H1 (cell line): ENCODE measurements around the gene UPF2. TPM values are rescaled to one million over a fixed set of nuclear protein-coding genes. Genes with fewer than 3 reads are reported as not detected.
A peak's percentile ranks its signal among the peaks of the same experiment; 100 is the strongest.

ENCODE experiments used
- CTCF ChIA-PET: fragments of 300-600 bp; sonication (Branson Sonifier 250); formaldehyde crosslinking; loops from one replicate; lab custom pipeline; 2021; ENCODE audit not compliant: partially characterized antibody; lab: Charles Lee
- POLR2A ChIA-PET: fragments of 300-600 bp; sonication (Branson Sonifier 250); formaldehyde crosslinking; loops from one replicate; lab custom pipeline; 2021; ENCODE audit warnings: inconsistent platforms; ENCODE audit not compliant: partially characterized antibody; lab: Charles Lee
- DNase-seq, 2 experiments: peaks; one replicate each; pipeline versions ENCODE4 v3.0.0 to v3.0.0-alpha.2; 2010 to 2022; ENCODE audit warnings: low spot score in 2 of 2, low read depth in 1 of 2, mixed read lengths in 1 of 2
- FAIRE-seq: peaks from 2 replicates; lab custom pipeline; 2011; peaks lifted over from hg19 to GRCh38; lab: Jason Lieb, UNC
- H2AFZ ChIP-seq: 2 replicates; pipeline ENCODE4 v1.8.1; 2012; ENCODE audit warnings: low read length, inconsistent platforms
- H2AK5ac ChIP-seq: 2 replicates; pipeline ENCODE4 v1.6.1; 2013; ENCODE audit warnings: low read depth, low read length
- H2BK120ac ChIP-seq: replicated peaks from 2 replicates; pipeline ENCODE3; 2013; ENCODE audit warnings: low read depth, low read length, inconsistent platforms
- H2BK12ac ChIP-seq: 2 replicates; pipeline ENCODE4 v1.6.1; 2013; ENCODE audit warnings: low read depth, low read length
- H2BK15ac ChIP-seq: 2 replicates; pipeline ENCODE4 v1.6.1; 2013; ENCODE audit warnings: low read length
- H2BK20ac ChIP-seq: 2 replicates; pipeline ENCODE4 v1.6.1; 2013; ENCODE audit warnings: low read length
- H2BK5ac ChIP-seq: 2 replicates; pipeline ENCODE4 v1.6.1; 2013; ENCODE audit warnings: low read depth, low read length
- H3K14ac ChIP-seq: 2 replicates; pipeline ENCODE4 v1.6.1; 2013; ENCODE audit warnings: inconsistent platforms; ENCODE audit not compliant: insufficient read length
- H3K18ac ChIP-seq: 2 replicates; pipeline ENCODE4 v1.6.1; 2013; ENCODE audit warnings: low read length; ENCODE audit errors: extremely low read depth
- H3K23ac ChIP-seq: 2 replicates; pipeline ENCODE4 v1.6.1; 2013; ENCODE audit warnings: inconsistent platforms; ENCODE audit not compliant: insufficient read length
- H3K23me2 ChIP-seq: 2 replicates; pipeline ENCODE4 v1.6.1; 2013; ENCODE audit warnings: low read depth, low read length
- H3K27ac ChIP-seq: 2 replicates; pipeline ENCODE4 v1.6.1; 2011; ENCODE audit warnings: low read depth, low read length, inconsistent platforms
- H3K27me3 ChIP-seq, 4 experiments: replicated peaks in 1 of 4; 1 replicate in 1 of 4; 2 replicates in 3 of 4; pipeline versions ENCODE4 v1.6.1 to v1.8.1; 2011 to 2013; ENCODE audit warnings: low read length in 3 of 4, mild to moderate bottlenecking in 3 of 4, inconsistent platforms in 2 of 4, mixed read lengths in 2 of 4, moderate library complexity in 1 of 4; ENCODE audit not compliant: control insufficient read depth in 3 of 4, insufficient read depth in 3 of 4; ENCODE audit errors: extremely low read depth in 1 of 4
- H3K36me3 ChIP-seq, 4 experiments: 2 replicates each; pipeline versions ENCODE4 v1.6.1 to v1.8.1; 2011 to 2013; ENCODE audit warnings: mild to moderate bottlenecking in 4 of 4, low read length in 3 of 4, moderate library complexity in 2 of 4, control low read depth in 1 of 4, inconsistent platforms in 1 of 4; ENCODE audit not compliant: insufficient read depth in 4 of 4, control insufficient read depth in 2 of 4
- H3K4ac ChIP-seq: replicated peaks from 2 replicates; pipeline ENCODE3; 2013; ENCODE audit warnings: low read length, low read depth, mixed read lengths, inconsistent platforms; ENCODE audit not compliant: insufficient read length
- H3K4me1 ChIP-seq, 4 experiments: replicated peaks in 1 of 4; 1 replicate in 1 of 4; 2 replicates in 3 of 4; pipeline versions ENCODE4 v1.6.1 to v1.8.1; 2011 to 2013; ENCODE audit warnings: low read length in 3 of 4, inconsistent platforms in 2 of 4, mixed read lengths in 1 of 4; ENCODE audit not compliant: insufficient read depth in 4 of 4, control insufficient read depth in 3 of 4
- H3K4me2 ChIP-seq, 2 experiments: 2 replicates each; pipeline versions ENCODE4 v1.6.1 to v1.8.1; 2011 to 2013; ENCODE audit warnings: low read depth in 2 of 2, low read length in 2 of 2, control low read depth in 1 of 2, inconsistent platforms in 1 of 2, mild to moderate bottlenecking in 1 of 2; ENCODE audit not compliant: insufficient read depth in 1 of 2
- H3K4me3 ChIP-seq, 4 experiments: fragments of 200-600, 300-600 bp in 1 of 4; sonication (generic), shearing (Covaris generic), sonication (Bioruptor Twin) in 1 of 4; 2 replicates each; pipeline versions ENCODE4 v1.5.1 to v1.8.1; 2011 to 2016; ENCODE audit warnings: low read length in 4 of 4, low read depth in 3 of 4, control low read depth in 2 of 4, inconsistent platforms in 2 of 4, mild to moderate bottlenecking in 2 of 4, mixed read lengths in 1 of 4, moderate library complexity in 1 of 4; ENCODE audit not compliant: insufficient read depth in 2 of 4; ENCODE audit errors: extremely low read depth in 1 of 4
- H3K56ac ChIP-seq: replicated peaks from 2 replicates; pipeline ENCODE3; 2013; ENCODE audit warnings: low read depth, mild to moderate bottlenecking, mixed read lengths, low read length, inconsistent platforms; ENCODE audit not compliant: insufficient read length
- H3K79me1 ChIP-seq: 2 replicates; pipeline ENCODE4 v1.6.1; 2013; ENCODE audit warnings: low read depth, low read length, control low read depth
- H3K79me2 ChIP-seq, 2 experiments: 2 replicates each; pipeline versions ENCODE4 v1.6.1 to v1.8.1; 2012 to 2013; ENCODE audit warnings: low read length in 2 of 2, mild to moderate bottlenecking in 2 of 2, inconsistent platforms in 1 of 2; ENCODE audit not compliant: insufficient read depth in 2 of 2, control insufficient read depth in 1 of 2
- H3K9ac ChIP-seq, 4 experiments: replicated peaks in 1 of 4; 1 replicate in 1 of 4; 2 replicates in 3 of 4; pipeline versions ENCODE4 v1.6.1 to v1.8.1; 2011 to 2013; ENCODE audit warnings: low read depth in 3 of 4, low read length in 3 of 4, control low read depth in 2 of 4, mild to moderate bottlenecking in 2 of 4, moderate library complexity in 2 of 4, inconsistent platforms in 1 of 4; ENCODE audit errors: extremely low read depth in 1 of 4
- H3K9me3 ChIP-seq, 2 experiments: 2 replicates each; pipeline versions ENCODE4 v1.6.1 to v1.8.1; 2012 to 2013; ENCODE audit warnings: mild to moderate bottlenecking in 2 of 2, moderate library complexity in 2 of 2, control low read depth in 1 of 2, inconsistent platforms in 1 of 2, low read depth in 1 of 2, low read length in 1 of 2, mixed read lengths in 1 of 2; ENCODE audit not compliant: insufficient read depth in 2 of 2
- H4K20me1 ChIP-seq, 2 experiments: replicated peaks in 1 of 2; 2 replicates each; pipeline versions ENCODE3 to v1.8.1; 2011 to 2013; ENCODE audit warnings: inconsistent platforms in 2 of 2, low read length in 2 of 2, mild to moderate bottlenecking in 1 of 2; ENCODE audit not compliant: insufficient read depth in 2 of 2, control insufficient read depth in 1 of 2
- H4K5ac ChIP-seq: 2 replicates; pipeline ENCODE4 v1.6.1; 2013; ENCODE audit warnings: low read length, low read depth, mixed read lengths, inconsistent platforms; ENCODE audit not compliant: insufficient read length
- H4K8ac ChIP-seq: 2 replicates; pipeline ENCODE4 v1.8.0; 2013; ENCODE audit warnings: mild to moderate bottlenecking, moderate library complexity, low read length, inconsistent platforms; ENCODE audit not compliant: insufficient read depth; ENCODE audit errors: extremely low read depth
- H4K91ac ChIP-seq: replicated peaks from 2 replicates; pipeline ENCODE3; 2013; ENCODE audit warnings: low read length, mixed read lengths, inconsistent platforms; ENCODE audit not compliant: insufficient read length
- CHD1 ChIP-seq: IDR thresholded peaks from 2 replicates; pipeline ENCODE4 v1.6.1; 2012; ENCODE audit warnings: low read depth, low read length, improper control_type of control experiment
- E2F6 ChIP-seq: IDR thresholded peaks from 2 replicates; pipeline ENCODE4 v1.6.1; 2012; ENCODE audit warnings: inconsistent platforms
- EGR1 ChIP-seq: IDR thresholded peaks from 2 replicates; pipeline ENCODE4 v1.6.1; 2011; ENCODE audit warnings: low read depth, low read length, borderline replicate concordance
- EP300 ChIP-seq, 2 experiments: IDR thresholded peaks; 1 replicate in 1 of 2; 2 replicates in 1 of 2; pipeline ENCODE4 v1.6.1; 2011 to 2012; ENCODE audit warnings: low read depth in 2 of 2, low read length in 2 of 2, mild to moderate bottlenecking in 2 of 2, borderline replicate concordance in 1 of 2, inconsistent platforms in 1 of 2, moderate library complexity in 1 of 2
- FOSL1 ChIP-seq: IDR thresholded peaks from 2 replicates; pipeline ENCODE4 v1.6.1; 2011; ENCODE audit warnings: mild to moderate bottlenecking, low read depth, low read length, moderate library complexity; ENCODE audit not compliant: insufficient read depth
- GTF2F1 ChIP-seq: IDR thresholded peaks from 2 replicates; pipeline ENCODE4 v1.6.1; 2012; ENCODE audit warnings: low read depth, low read length, improper control_type of control experiment, borderline replicate concordance
- KDM1A ChIP-seq: fragments of 200-600, 300-600 bp; sonication (generic); IDR thresholded peaks from 2 replicates; pipeline ENCODE4 v1.7.1; 2016; ENCODE audit warnings: mild to moderate bottlenecking, low read length, borderline replicate concordance
- MAX ChIP-seq: IDR thresholded peaks from 2 replicates; pipeline ENCODE4 v1.6.1; 2012; ENCODE audit warnings: inconsistent platforms
- POLR2A ChIP-seq, 2 experiments: IDR thresholded peaks; 1 replicate in 1 of 2; 2 replicates in 1 of 2; pipeline ENCODE4 v1.6.1; 2011; ENCODE audit warnings: low read depth in 2 of 2, low read length in 2 of 2, mild to moderate bottlenecking in 2 of 2; ENCODE audit errors: control extremely low read depth in 1 of 2
- POU5F1 ChIP-seq: IDR thresholded peaks from 2 replicates; pipeline ENCODE4 v1.6.1; 2011; ENCODE audit warnings: low read depth, mild to moderate bottlenecking, low read length, moderate library complexity
- RAD21 ChIP-seq, 2 experiments: IDR thresholded peaks in 1 of 2; conservative IDR thresholded peaks in 1 of 2; 2 replicates each; pipeline ENCODE4 v1.6.1; 2011; ENCODE audit warnings: low read depth in 2 of 2, low read length in 2 of 2, improper control_type of control experiment in 1 of 2, inconsistent platforms in 1 of 2, mild to moderate bottlenecking in 1 of 2, moderate library complexity in 1 of 2
- SP2 ChIP-seq: IDR thresholded peaks from 2 replicates; pipeline ENCODE4 v1.6.1; 2012; ENCODE audit warnings: mild to moderate bottlenecking, low read length, inconsistent platforms
- TAF7 ChIP-seq: optimal IDR thresholded peaks from 2 replicates; pipeline ENCODE3; 2011; ENCODE audit warnings: low read depth, mild to moderate bottlenecking, inconsistent platforms, low read length, moderate library complexity, borderline replicate concordance
- TCF12 ChIP-seq: IDR thresholded peaks from 2 replicates; pipeline ENCODE4 v1.6.1; 2011; ENCODE audit warnings: low read depth, mild to moderate bottlenecking, low read length
- WGBS, 2 experiments: shearing (Covaris generic) in 1 of 2; methylation state at CpG; one replicate each; pipeline versions ENCODE4 v1.1.6 to v1.1.7; 2013 to 2015; ENCODE audit warnings: low lambda C conversion rate in 2 of 2, mixed read lengths in 2 of 2, inconsistent platforms in 1 of 2, low coverage in 1 of 2, missing lambda C conversion rate in 1 of 2; ENCODE audit not compliant: insufficient replicate concordance in 2 of 2, insufficient coverage in 1 of 2, insufficient read length in 1 of 2; ENCODE audit errors: extremely low coverage in 1 of 2, missing lambda C conversion rate in 1 of 2; 5-methylcytosine and 5-hydroxymethylcytosine counted together
- polyA plus RNA-seq, 7 experiments: library from polyadenylated mRNA; depleted of rRNA in 3 of 7; stranded (reverse) in 5 of 7; unstranded in 2 of 7; fragments of >200 nt in 5 of 7; fragments of 200-250 nt in 2 of 7; gene quantifications; 1 replicate in 5 of 7; 2 replicates in 1 of 7; 4 replicates in 1 of 7; pipeline versions ENCODE4 v1.2.1 to v1.2.3, GENCODE V29; 2011 to 2013; ENCODE audit warnings: missing spikeins in 2 of 7, mixed read lengths in 2 of 7
- total RNA-seq: library from RNA; stranded (reverse); fragmentation: NEBNext Ultra II Directional; extraction: Animal tissue kit (Norgen Biotek cat#: 25700); gene quantifications from 2 replicates; pipeline ENCODE4 v1.2.1, GENCODE V29; 2021

Gene UPF2
- total and polyA plus RNA-seq, 2 of the 8 experiments (the other 6 are each of a cell fraction or from before 2014, with no cell fraction given) = 6.2 to 32.8 TPM

DNA sequence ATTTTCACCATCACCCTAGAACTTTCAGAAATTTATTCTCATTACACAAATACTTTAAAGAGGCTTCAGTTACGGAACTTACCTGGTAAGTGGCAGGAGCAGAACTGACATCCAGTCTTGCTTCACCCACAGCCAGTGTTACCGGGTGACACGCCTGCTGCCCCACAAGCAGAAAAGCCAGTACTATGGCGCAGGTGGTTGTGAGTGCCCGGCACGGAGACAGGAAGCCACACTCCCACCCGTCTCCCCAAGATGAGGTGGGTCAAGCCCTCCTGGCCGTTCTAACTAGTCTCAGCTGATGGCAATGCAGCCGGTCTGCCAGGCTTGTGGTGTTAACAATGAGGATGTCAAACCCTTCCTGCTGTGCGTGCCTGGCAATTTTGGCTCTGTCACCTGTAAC, 132.5 kb downstream of the UPF2 start:
- Histone ChIP-seq H4K8ac (0 out of 2 replicates have a peak overlapping the region, but pooled peaks have one; percentile 6), H3K56ac (no peak overlapping the region), H3K4ac (no peak overlapping the region), H2BK120ac (no peak overlapping the region), H3K79me2 (no peaks in the 10 kb centered on the region), H3K27ac (no peak overlapping the region), H2AK5ac (no peak overlapping the region), H3K4me1 (no peaks in the 10 kb centered on the region; a peak in 2 of 7 replicates), H3K23me2 (no peaks in the 10 kb centered on the region), H3K23ac (no peak overlapping the region), H2AFZ (no peak overlapping the region), H3K9ac (no peak overlapping the region), H4K5ac (no peak overlapping the region), H3K9me3 (no peaks in the 10 kb centered on the region), H2BK12ac (no peak overlapping the region), H3K27me3 (no peaks in the 10 kb centered on the region), H3K14ac (no peak overlapping the region), H3K4me2 (no peak overlapping the region), H2BK20ac (no peak overlapping the region), H3K79me1 (no peaks in the 10 kb centered on the region), H3K36me3 (no peaks in the 10 kb centered on the region), H2BK5ac (no peak overlapping the region), H3K4me3 (no peak overlapping the region), H4K91ac (no peak overlapping the region), H4K20me1 (no peaks in the 10 kb centered on the region), H2BK15ac (no peak overlapping the region), H3K18ac (no peak overlapping the region)
- CTCF ChIA-PET = interaction anchor here (1.7 kb wide), 1 partner anchor 127 kb away, joined by 8 read pairs; no protein-coding TSS in a partner anchor
- WGBS, 2 experiments = 91% methylated on average over 10 of the region's 10 CpGs; no CpG with 5 or more reads in 1 of the 2 experiments
- FAIRE-seq = no peak
- DNase-seq = no peak
- POLR2A ChIA-PET = no interaction called here
- TF ChIP-seq POU5F1 (no peak), FOSL1 (no peak), CHD1 (no peak), KDM1A (no peak), EP300 (IDR thresholded peaks at IDR 0.05; ENCODE audit: borderline replicate concordance in 1 of 2, low read depth in 2 of 2, low read length in 2 of 2) (no peak), TCF12 (no peak), MAX (no peak), RAD21 (IDR thresholded peaks at IDR 0.05 in 1 of 2, conservative IDR thresholded peaks at IDR 0.05 in 1 of 2; ENCODE audit: low read depth in 2 of 2, low read length in 2 of 2) (no peak), TAF7 (no peak), EGR1 (no peak), GTF2F1 (no peak), E2F6 (no peak), SP2 (no peak), POLR2A (IDR thresholded peaks at IDR 0.05; ENCODE audit: control extremely low read depth in 1 of 2, low read depth in 2 of 2, low read length in 2 of 2) (no peak)
